GM12872 (cell line): ENCODE data around the gene RELN.

ENCODE experiments used
- TF ChIP-seq, protein P1 (sequence below): IDR thresholded peaks from 3 replicates; pipeline ENCODE4 v1.5.1; 2011; ENCODE audit warnings: low read depth, mild to moderate bottlenecking, low read length, moderate library complexity; ENCODE audit not compliant: insufficient read depth

RELN gene

DNA sequence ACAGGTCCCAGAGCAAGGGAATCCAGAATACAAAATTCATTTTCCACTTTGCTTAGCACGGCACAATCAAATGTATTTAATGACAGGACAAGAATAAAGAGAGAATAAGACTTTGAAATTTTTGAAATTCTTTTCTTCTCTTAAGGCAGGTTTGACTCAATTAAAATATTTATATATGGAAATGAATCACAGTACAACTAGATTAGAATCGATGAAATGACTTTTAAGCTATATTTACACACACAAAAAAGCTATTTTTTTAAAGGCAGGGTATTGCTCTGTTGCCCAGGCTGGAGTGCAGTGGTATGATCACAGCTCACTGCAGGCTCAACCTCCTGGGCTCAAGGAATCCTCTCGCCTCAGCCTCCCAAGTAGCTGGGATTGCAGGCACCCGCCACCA is 278.0 kb downstream of the RELN start:
- TF ChIP-seq, protein P1, sequence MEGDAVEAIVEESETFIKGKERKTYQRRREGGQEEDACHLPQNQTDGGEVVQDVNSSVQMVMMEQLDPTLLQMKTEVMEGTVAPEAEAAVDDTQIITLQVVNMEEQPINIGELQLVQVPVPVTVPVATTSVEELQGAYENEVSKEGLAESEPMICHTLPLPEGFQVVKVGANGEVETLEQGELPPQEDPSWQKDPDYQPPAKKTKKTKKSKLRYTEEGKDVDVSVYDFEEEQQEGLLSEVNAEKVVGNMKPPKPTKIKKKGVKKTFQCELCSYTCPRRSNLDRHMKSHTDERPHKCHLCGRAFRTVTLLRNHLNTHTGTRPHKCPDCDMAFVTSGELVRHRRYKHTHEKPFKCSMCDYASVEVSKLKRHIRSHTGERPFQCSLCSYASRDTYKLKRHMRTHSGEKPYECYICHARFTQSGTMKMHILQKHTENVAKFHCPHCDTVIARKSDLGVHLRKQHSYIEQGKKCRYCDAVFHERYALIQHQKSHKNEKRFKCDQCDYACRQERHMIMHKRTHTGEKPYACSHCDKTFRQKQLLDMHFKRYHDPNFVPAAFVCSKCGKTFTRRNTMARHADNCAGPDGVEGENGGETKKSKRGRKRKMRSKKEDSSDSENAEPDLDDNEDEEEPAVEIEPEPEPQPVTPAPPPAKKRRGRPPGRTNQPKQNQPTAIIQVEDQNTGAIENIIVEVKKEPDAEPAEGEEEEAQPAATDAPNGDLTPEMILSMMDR = no peak

DNA sequence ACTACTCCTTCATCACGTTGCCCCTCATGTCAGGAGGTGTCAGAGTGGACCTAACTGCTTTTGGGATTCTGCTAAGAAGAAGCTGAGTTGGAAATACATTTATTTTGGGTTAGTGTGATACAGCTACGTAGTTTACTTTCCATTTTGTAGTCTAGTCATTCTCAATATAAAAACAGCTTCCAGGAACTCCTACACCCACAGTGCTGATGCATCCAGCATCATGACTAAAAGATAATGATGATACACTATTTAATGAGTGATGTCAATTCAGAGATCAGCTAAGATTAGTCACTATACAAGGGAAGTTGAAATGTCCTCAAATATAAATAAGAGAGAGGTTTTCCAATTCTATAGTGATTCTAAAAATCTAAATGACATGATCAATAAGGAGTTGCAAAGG is 279.2 kb downstream of the RELN start:
- TF ChIP-seq, protein P1 = no peak

- TF ChIP-seq, protein P1 = no peak
Observed at GRCh38 chr7:103706805-103707204, 282.7 kb downstream of the RELN start.

- TF ChIP-seq, protein P1 = no peak
Observed at GRCh38 chr7:103705542-103705941, 283.9 kb downstream of the RELN start.

DNA sequence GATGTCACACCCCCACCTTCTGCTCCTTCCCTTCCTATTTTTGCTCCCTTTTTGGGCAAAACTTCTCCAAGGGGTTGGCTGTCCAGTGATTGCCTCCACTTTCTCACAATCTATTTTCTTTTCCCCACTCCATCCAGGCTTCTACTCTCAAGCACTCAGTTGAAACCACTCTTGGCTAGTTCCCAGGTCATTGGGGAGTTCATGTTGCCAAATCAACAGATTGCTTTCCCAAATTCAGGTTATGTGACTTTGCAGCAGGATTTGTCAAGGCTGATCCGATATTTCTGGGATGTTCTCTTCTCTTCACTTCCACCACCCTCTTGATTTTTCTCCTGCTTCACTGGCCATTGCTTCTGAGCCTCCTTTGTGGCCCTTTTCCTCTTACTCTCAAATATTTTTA is 284.8 kb downstream of the RELN start:
- TF ChIP-seq, protein P1 = no peak

- TF ChIP-seq, protein P1 = no peak
Observed at GRCh38 chr7:103702982-103703381, 286.5 kb downstream of the RELN start.

- TF ChIP-seq, protein P1 = no peak
Observed at GRCh38 chr7:103702454-103702853, 287.0 kb downstream of the RELN start.

- TF ChIP-seq, protein P1 = no peak
Observed at GRCh38 chr7:103699032-103699431, 290.4 kb downstream of the RELN start.
